Endothelial cell of umbilical vein (primary cell): ENCODE results near the gene UBE2QL1. TPM values are rescaled to one million over a fixed set of nuclear protein-coding genes. Genes with fewer than 3 reads are reported as not detected.

Experiments used
- BruUV-seq: library from RNA; stranded (reverse); fragments of 400-500 nt; replicated peaks from 2 replicates; lab custom pipeline; 2021; lab: Mats Ljungman, UMichigan
- CTCF ChIA-PET: fragments of 300-600, 350-600 bp; sonication (Branson Sonifier 250); formaldehyde crosslinking; loops from one replicate; lab custom pipeline; 2021; ENCODE audit warnings: antibody characterized with exemption, inconsistent platforms; lab: Charles Lee
- POLR2A ChIA-PET: fragments of 300-600, 350-600 bp; sonication (Branson Sonifier 250); formaldehyde crosslinking; loops from one replicate; lab custom pipeline; 2021; ENCODE audit warnings: antibody characterized with exemption, inconsistent platforms; lab: Charles Lee
- DNase-seq: peaks from one replicate; pipeline ENCODE4 v3.0.0-alpha.2; 2011; ENCODE audit warnings: low read depth, low spot score
- FAIRE-seq: peaks from 2 replicates; lab custom pipeline; 2011; peaks lifted over from hg19 to GRCh38; lab: Jason Lieb, UNC
- H2AFZ ChIP-seq: 2 replicates; pipeline ENCODE4 v1.6.0; 2012; ENCODE audit warnings: low read depth, low read length, control low read depth, inconsistent platforms
- H3K27ac ChIP-seq: 2 replicates; pipeline ENCODE4 v1.5.1; 2011; ENCODE audit warnings: low read depth, mild to moderate bottlenecking, control low read depth, low read length, moderate library complexity; ENCODE audit not compliant: insufficient read depth
- H3K27me3 ChIP-seq, 2 experiments: 2 replicates each; pipeline versions ENCODE4 v1.6.0 to v1.6.1; 2011; ENCODE audit warnings: low read length in 2 of 2, mixed read lengths in 1 of 2; ENCODE audit not compliant: control insufficient read depth in 2 of 2, insufficient read depth in 2 of 2
- H3K36me3 ChIP-seq, 2 experiments: 2 replicates in 1 of 2; 3 replicates in 1 of 2; pipeline ENCODE4 v1.5.1; 2011; ENCODE audit warnings: low read length in 2 of 2, mild to moderate bottlenecking in 1 of 2, moderate library complexity in 1 of 2; ENCODE audit not compliant: control insufficient read depth in 2 of 2, insufficient read depth in 2 of 2; ENCODE audit errors: extremely low read depth in 1 of 2
- H3K4me1 ChIP-seq: 3 replicates; pipeline ENCODE4 v1.5.1; 2011; ENCODE audit warnings: mild to moderate bottlenecking, low read length; ENCODE audit not compliant: control insufficient read depth, insufficient read depth; ENCODE audit errors: extremely low read depth
- H3K4me2 ChIP-seq: 2 replicates; pipeline ENCODE4 v1.6.1; 2011; ENCODE audit warnings: low read length, control low read depth, mixed read lengths; ENCODE audit not compliant: insufficient read depth
- H3K4me3 ChIP-seq, 3 experiments: fragments of 200-600 bp in 1 of 3; sonication (generic), shearing (Covaris generic) in 1 of 3; replicated peaks in 1 of 3; 2 replicates each; pipeline ENCODE4 v1.5.1; 2011 to 2016; ENCODE audit warnings: control low read depth in 3 of 3, low read length in 3 of 3, mild to moderate bottlenecking in 2 of 3, inconsistent platforms in 1 of 3, low read depth in 1 of 3, moderate library complexity in 1 of 3; ENCODE audit not compliant: insufficient read depth in 1 of 3
- H3K79me2 ChIP-seq: 2 replicates; pipeline ENCODE4 v1.6.0; 2012; ENCODE audit warnings: low read length, inconsistent platforms; ENCODE audit not compliant: control insufficient read depth, insufficient read depth
- H3K9ac ChIP-seq: replicated peaks from 2 replicates; pipeline ENCODE3; 2011; ENCODE audit warnings: low read length, control low read depth; ENCODE audit not compliant: insufficient read depth; ENCODE audit errors: extremely low read depth
- H3K9me1 ChIP-seq: replicated peaks from 3 replicates; pipeline ENCODE4 v1.6.0; 2011; ENCODE audit warnings: mild to moderate bottlenecking, low read length; ENCODE audit not compliant: control insufficient read depth, insufficient read depth; ENCODE audit errors: extremely low read depth
- H3K9me3 ChIP-seq: replicated peaks from 2 replicates; pipeline ENCODE4 v1.5.1; 2012; ENCODE audit warnings: low read length, inconsistent platforms; ENCODE audit not compliant: control insufficient read depth, insufficient read depth
- H4K20me1 ChIP-seq: replicated peaks from 2 replicates; pipeline ENCODE3; 2011; ENCODE audit warnings: mild to moderate bottlenecking, low read length; ENCODE audit not compliant: control insufficient read depth, insufficient read depth; ENCODE audit errors: extremely low read depth
- CTCF ChIP-seq, 2 donors: IDR thresholded peaks; 1 replicate in 1 of 2; 2 replicates in 1 of 2; pipeline ENCODE4 v1.5.1; 2011; ENCODE audit warnings: low read length in 2 of 2, mild to moderate bottlenecking in 2 of 2, moderate library complexity in 2 of 2, control low read depth in 1 of 2, inconsistent platforms in 1 of 2, low read depth in 1 of 2; ENCODE audit not compliant: insufficient read depth in 1 of 2; ENCODE audit errors: extremely low read depth in 1 of 2
- EZH2 ChIP-seq: IDR thresholded peaks from 2 replicates; pipeline ENCODE4 v1.6.1; 2012; ENCODE audit warnings: borderline replicate concordance, low read depth, mild to moderate bottlenecking, moderate library complexity, low read length, inconsistent platforms; ENCODE audit not compliant: severe bottlenecking
- FOS ChIP-seq: IDR thresholded peaks from 2 replicates; pipeline ENCODE4 v1.6.1; 2011; ENCODE audit warnings: mild to moderate bottlenecking, low read length, moderate library complexity, borderline replicate concordance; ENCODE audit not compliant: insufficient read depth
- GATA2 ChIP-seq: IDR thresholded peaks from 2 replicates; pipeline ENCODE4 v1.7.0; 2011; ENCODE audit warnings: low read depth, mild to moderate bottlenecking, moderate library complexity, mixed read lengths, low read length; ENCODE audit not compliant: insufficient read length, insufficient read depth
- JUN ChIP-seq: IDR thresholded peaks from 2 replicates; pipeline ENCODE4 v1.6.1; 2011; ENCODE audit warnings: borderline replicate concordance, low read depth; ENCODE audit not compliant: insufficient read length, insufficient read depth
- MAX ChIP-seq: IDR thresholded peaks from 2 replicates; pipeline ENCODE4 v1.6.1; 2011; ENCODE audit not compliant: insufficient read depth, insufficient read length
- MYC ChIP-seq: IDR thresholded peaks from one replicate; pipeline ENCODE4 v1.6.1; 2011; ENCODE audit warnings: mild to moderate bottlenecking, low read depth, low read length
- POLR2A ChIP-seq: IDR thresholded peaks from 2 replicates; pipeline ENCODE4 v1.6.1; 2012; ENCODE audit warnings: low read depth, mild to moderate bottlenecking, control low read depth, low read length
- POLR2AphosphoS5 ChIP-seq: IDR thresholded peaks from 2 replicates; pipeline ENCODE4 v1.6.1; 2012; ENCODE audit warnings: low read depth, mild to moderate bottlenecking, control low read depth, low read length, moderate library complexity; ENCODE audit not compliant: insufficient read depth
- dilution Hi-C: fragments of 300-500 bp; cut with MboI; formaldehyde crosslinking; loops from one replicate; pipeline ENCODE4 v1.15.0; 2019; ENCODE audit warnings: low sequenced_read_pairs; ENCODE audit not compliant: extremely low pct_ligation_motif_present
- intact Hi-C: fragments of 100-400 bp; cut with micrococcal nuclease; formaldehyde crosslinking; loops from one replicate; pipeline ENCODE4 v1.10.0; 2022
- polyA plus RNA-seq, 4 experiments: library from polyadenylated mRNA; depleted of rRNA in 3 of 4; stranded (reverse) in 3 of 4; unstranded in 1 of 4; fragments of >200 nt; gene quantifications; 2 replicates each; pipeline versions ENCODE4 v1.2.1 to v1.2.3, GENCODE V29; 2011 to 2012; ENCODE audit warnings: missing spikeins in 1 of 4
- total RNA-seq: library from RNA; stranded (reverse); gene quantifications from 2 replicates; pipeline ENCODE4 v1.2.3, GENCODE V29; 2021

UBE2QL1 gene
- total and polyA plus RNA-seq, 2 donors (not counting 3 experiments of a cell fraction or from before 2014, with no cell fraction given), result 0.04 to 0.15 TPM

- Histone ChIP-seq H3K27ac (no peak overlapping the region), H3K9me1 (no peaks in the 10 kb centered on the region), H3K36me3 (no peaks in the 10 kb centered on the region), H3K79me2 (no peaks in the 10 kb centered on the region), H3K4me1 (peaks cover 30% of the 10 kb centered on the region), H3K4me2 (no peak overlapping the region), H3K9me3 (no peaks in the 10 kb centered on the region), H4K20me1 (no peaks in the 10 kb centered on the region), H3K9ac (no peak overlapping the region), H3K27me3 (no peaks in the 10 kb centered on the region), H2AFZ (no peak overlapping the region), H3K4me3 (no peak overlapping the region)
- ChIA-PET POLR2A (no interaction called here), CTCF (interaction anchor here (1.1 kb wide), 1 partner anchor 32 kb away, joined by 3 read pairs; no protein-coding TSS in a partner anchor)
- no peak for DNase-seq
- intact Hi-C loops, result no loop called here
- no peak for FAIRE-seq
- dilution Hi-C loops, result no loop called here
- BruUV-seq, result no TSS peak
- no peak for TF ChIP-seq FOS
- TF ChIP-seq EZH2, result no peak
- no peak for TF ChIP-seq JUN
- no peak for TF ChIP-seq CTCF (IDR thresholded peaks at IDR 0.05; ENCODE audit: extremely low read depth in 1 of 2, insufficient read depth in 1 of 2, low read depth in 1 of 2, low read length in 2 of 2)
- no peak for TF ChIP-seq POLR2A
- TF ChIP-seq MAX, result no peak
- no peak for TF ChIP-seq POLR2AphosphoS5
- TF ChIP-seq MYC, result no peak
- no peak for TF ChIP-seq GATA2
Observed at GRCh38 chr5:6417657-6418056, 31.0 kb upstream of the UBE2QL1 start.
